ENCODE data around the gene B3GALT5.

Gene B3GALT5

DNA sequence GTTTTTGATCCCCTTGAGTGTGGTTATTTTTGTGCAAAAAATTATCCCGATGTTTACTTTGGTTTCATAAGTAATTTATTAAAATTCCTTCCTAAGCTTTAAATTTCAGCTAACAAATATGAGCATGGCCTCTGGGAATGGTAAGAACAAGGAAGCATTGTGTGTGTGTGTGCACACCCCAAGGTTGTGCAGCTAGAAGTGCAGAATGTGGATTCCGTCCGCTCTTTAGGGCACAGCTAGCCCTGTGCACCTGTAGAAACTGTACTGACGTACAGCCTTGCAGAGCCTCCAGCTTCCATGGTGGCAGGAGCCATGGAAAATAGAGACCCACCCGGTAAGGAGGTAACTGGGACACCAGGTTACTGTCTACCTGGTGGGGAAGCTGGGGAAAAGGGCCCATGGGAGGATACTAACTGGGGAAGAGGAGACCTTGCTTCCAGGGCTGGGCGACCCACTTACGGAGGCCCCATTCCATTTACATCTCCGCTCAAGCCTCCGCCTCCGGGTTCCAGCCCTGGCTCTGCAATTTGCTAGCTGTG is 54.7 kb downstream of the B3GALT5 start:
- H3K4me3 ChIP-seq (ENCODE audit: low read depth in 1 of 2, low read length in 2 of 2): no peak overlapping the region
- no peak overlapping the region for H3K9ac ChIP-seq (ENCODE audit: low read depth, low read length)
- no peak overlapping the region for H2AFZ ChIP-seq (ENCODE audit: low read depth, low read length)
- no peak overlapping the region for H3K4me2 ChIP-seq (ENCODE audit: insufficient read depth, low read length)
- H3K27ac ChIP-seq (ENCODE audit: low read length): no peak overlapping the region
- no peaks in the 10 kb centered on the region for H4K20me1 ChIP-seq (ENCODE audit: insufficient read depth, low read length)
- no peaks in the 10 kb centered on the region for H3K9me3 ChIP-seq (ENCODE audit: insufficient read depth, low read length, severe bottlenecking)
- no peaks in the 10 kb centered on the region for H3K36me3 ChIP-seq (ENCODE audit: insufficient read depth, low read length)
- H3K79me2 ChIP-seq (ENCODE audit: insufficient read depth, low read length): no peaks in the 10 kb centered on the region
- H3K4me1 ChIP-seq (ENCODE audit: insufficient read depth, low read length): no peaks in the 10 kb centered on the region
- ATAC-seq (ENCODE audit: insufficient read depth, low read depth): no peak
- peaks cover 8% of the 10 kb centered on the region for H3K27me3 ChIP-seq (ENCODE audit: insufficient read depth, low read length, poor library complexity)
- TF ChIP-seq EZH2 (IDR thresholded peaks at IDR 0.05; ENCODE audit: borderline replicate concordance, low read depth, low read length, severe bottlenecking): no peak
- TF ChIP-seq, protein P1, sequence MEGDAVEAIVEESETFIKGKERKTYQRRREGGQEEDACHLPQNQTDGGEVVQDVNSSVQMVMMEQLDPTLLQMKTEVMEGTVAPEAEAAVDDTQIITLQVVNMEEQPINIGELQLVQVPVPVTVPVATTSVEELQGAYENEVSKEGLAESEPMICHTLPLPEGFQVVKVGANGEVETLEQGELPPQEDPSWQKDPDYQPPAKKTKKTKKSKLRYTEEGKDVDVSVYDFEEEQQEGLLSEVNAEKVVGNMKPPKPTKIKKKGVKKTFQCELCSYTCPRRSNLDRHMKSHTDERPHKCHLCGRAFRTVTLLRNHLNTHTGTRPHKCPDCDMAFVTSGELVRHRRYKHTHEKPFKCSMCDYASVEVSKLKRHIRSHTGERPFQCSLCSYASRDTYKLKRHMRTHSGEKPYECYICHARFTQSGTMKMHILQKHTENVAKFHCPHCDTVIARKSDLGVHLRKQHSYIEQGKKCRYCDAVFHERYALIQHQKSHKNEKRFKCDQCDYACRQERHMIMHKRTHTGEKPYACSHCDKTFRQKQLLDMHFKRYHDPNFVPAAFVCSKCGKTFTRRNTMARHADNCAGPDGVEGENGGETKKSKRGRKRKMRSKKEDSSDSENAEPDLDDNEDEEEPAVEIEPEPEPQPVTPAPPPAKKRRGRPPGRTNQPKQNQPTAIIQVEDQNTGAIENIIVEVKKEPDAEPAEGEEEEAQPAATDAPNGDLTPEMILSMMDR (IDR thresholded peaks at IDR 0.05; ENCODE audit: borderline replicate concordance, extremely low read depth, low read length, poor library complexity, severe bottlenecking): no peak
- no peak for DNase-seq

DNA sequence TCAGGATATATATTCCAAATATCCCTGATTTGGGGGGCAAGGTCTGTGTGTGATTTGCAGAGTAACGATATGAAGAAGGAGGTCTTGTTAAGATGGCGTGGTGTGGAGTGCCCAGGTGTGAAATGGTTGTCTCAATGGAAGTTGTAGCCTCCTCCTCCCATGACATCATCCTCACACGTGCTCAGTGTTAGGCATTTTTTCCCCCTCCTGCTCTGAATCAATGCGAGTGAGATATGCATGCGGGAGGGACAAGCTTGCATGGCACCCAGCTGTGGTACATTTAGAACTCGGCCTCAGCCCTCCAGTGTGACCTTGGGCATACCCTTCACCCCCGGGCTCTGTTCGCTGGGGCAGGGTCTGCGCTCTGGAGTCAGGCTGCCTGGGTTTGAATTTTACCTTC is 55.6 kb downstream of the B3GALT5 start:
- no peak overlapping the region for H3K9ac ChIP-seq (ENCODE audit: low read depth, low read length)
- H2AFZ ChIP-seq (ENCODE audit: low read depth, low read length): no peak overlapping the region
- H3K4me1 ChIP-seq (ENCODE audit: insufficient read depth, low read length): no peaks in the 10 kb centered on the region
- H4K20me1 ChIP-seq (ENCODE audit: insufficient read depth, low read length): no peaks in the 10 kb centered on the region
- TF ChIP-seq, protein P1 (IDR thresholded peaks at IDR 0.05; ENCODE audit: borderline replicate concordance, extremely low read depth, low read length, poor library complexity, severe bottlenecking): no peak
- no peak for TF ChIP-seq EZH2 (IDR thresholded peaks at IDR 0.05; ENCODE audit: borderline replicate concordance, low read depth, low read length, severe bottlenecking)
- H3K9me3 ChIP-seq (ENCODE audit: insufficient read depth, low read length, severe bottlenecking): no peaks in the 10 kb centered on the region
- H3K27me3 ChIP-seq (ENCODE audit: insufficient read depth, low read length, poor library complexity): peaks cover 16% of the 10 kb centered on the region
- no peak overlapping the region for H3K4me2 ChIP-seq (ENCODE audit: insufficient read depth, low read length)
- DNase-seq: no peak
- H3K79me2 ChIP-seq (ENCODE audit: insufficient read depth, low read length): no peaks in the 10 kb centered on the region
- no peak for ATAC-seq (ENCODE audit: insufficient read depth, low read depth)
- H3K27ac ChIP-seq (ENCODE audit: low read length): no peak overlapping the region
- no peak overlapping the region for H3K4me3 ChIP-seq (ENCODE audit: low read depth in 1 of 2, low read length in 2 of 2)
- H3K36me3 ChIP-seq (ENCODE audit: insufficient read depth, low read length): no peaks in the 10 kb centered on the region

DNA sequence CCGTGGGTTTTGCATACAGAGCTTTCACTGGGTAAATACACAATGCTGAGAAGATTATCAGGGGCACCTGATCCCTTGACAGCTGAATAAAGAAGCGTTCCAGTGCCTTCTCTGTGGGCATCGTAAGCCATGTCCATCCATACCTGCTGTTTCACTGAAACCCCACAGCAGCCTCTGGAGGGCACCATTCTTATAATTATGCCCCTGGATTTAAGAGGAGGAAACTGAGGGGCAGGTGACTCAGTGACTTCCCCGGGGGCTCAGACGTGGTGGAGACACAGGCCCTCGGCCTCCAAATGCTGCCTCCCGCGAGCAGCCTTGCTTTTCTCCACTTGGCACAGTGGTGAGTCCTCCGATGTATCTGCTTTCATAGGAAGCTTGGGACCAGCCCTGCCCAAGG is 56.7 kb downstream of the B3GALT5 start:
- Histone ChIP-seq H3K4me1 (ENCODE audit: insufficient read depth, low read length) (no peaks in the 10 kb centered on the region), H2AFZ (ENCODE audit: low read depth, low read length) (no peak overlapping the region), H3K9me3 (ENCODE audit: insufficient read depth, low read length, severe bottlenecking) (no peaks in the 10 kb centered on the region), H3K9ac (ENCODE audit: low read depth, low read length) (no peak overlapping the region), H3K4me2 (ENCODE audit: insufficient read depth, low read length) (no peak overlapping the region), H3K27ac (ENCODE audit: low read length) (no peak overlapping the region), H3K27me3 (ENCODE audit: insufficient read depth, low read length, poor library complexity) (peaks cover 20% of the 10 kb centered on the region), H3K79me2 (ENCODE audit: insufficient read depth, low read length) (no peaks in the 10 kb centered on the region), H3K4me3 (ENCODE audit: low read depth in 1 of 2, low read length in 2 of 2) (no peak overlapping the region), H3K36me3 (ENCODE audit: insufficient read depth, low read length) (no peaks in the 10 kb centered on the region), H4K20me1 (ENCODE audit: insufficient read depth, low read length) (no peaks in the 10 kb centered on the region)
- TF ChIP-seq EZH2 (IDR thresholded peaks at IDR 0.05; ENCODE audit: borderline replicate concordance, low read depth, low read length, severe bottlenecking): no peak
- TF ChIP-seq, protein P1 (IDR thresholded peaks at IDR 0.05; ENCODE audit: borderline replicate concordance, extremely low read depth, low read length, poor library complexity, severe bottlenecking): peak; percentile 10
- DNase-seq (no peak), ATAC-seq (ENCODE audit: insufficient read depth, low read depth) (no peak)

All from DND-41 (cell line).